ENCODE results near the gene PTRH2. TPM values are rescaled to one million over a fixed set of nuclear protein-coding genes. Genes with fewer than 3 reads are reported as not detected.

The PTRH2 gene
- total and polyA plus RNA-seq, 2 of the 8 experiments (the other 6 are each of a cell fraction or from before 2014, with no cell fraction given) = 39.4 to 43.2 TPM

- TF ChIP-seq, protein P1, sequence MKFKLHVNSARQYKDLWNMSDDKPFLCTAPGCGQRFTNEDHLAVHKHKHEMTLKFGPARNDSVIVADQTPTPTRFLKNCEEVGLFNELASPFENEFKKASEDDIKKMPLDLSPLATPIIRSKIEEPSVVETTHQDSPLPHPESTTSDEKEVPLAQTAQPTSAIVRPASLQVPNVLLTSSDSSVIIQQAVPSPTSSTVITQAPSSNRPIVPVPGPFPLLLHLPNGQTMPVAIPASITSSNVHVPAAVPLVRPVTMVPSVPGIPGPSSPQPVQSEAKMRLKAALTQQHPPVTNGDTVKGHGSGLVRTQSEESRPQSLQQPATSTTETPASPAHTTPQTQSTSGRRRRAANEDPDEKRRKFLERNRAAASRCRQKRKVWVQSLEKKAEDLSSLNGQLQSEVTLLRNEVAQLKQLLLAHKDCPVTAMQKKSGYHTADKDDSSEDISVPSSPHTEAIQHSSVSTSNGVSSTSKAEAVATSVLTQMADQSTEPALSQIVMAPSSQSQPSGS (IDR thresholded peaks at IDR 0.05; ENCODE audit: low read length) = no peak
- TF ChIP-seq HDAC2 (IDR thresholded peaks at IDR 0.05; ENCODE audit: borderline replicate concordance in 1 of 2, low read depth in 2 of 2, low read length in 2 of 2) = no peak
Measured at GRCh38 chr17:59743842-59744241, 36.6 kb upstream of the PTRH2 start (continued).

Measured in H1 (cell line).